ENCODE results near the gene KNTC1. TPM values are rescaled to one million over a fixed set of nuclear protein-coding genes. Genes with fewer than 3 reads are reported as not detected.
"Not testable (repeated sequence)": the region's sequence is repeated elsewhere in the genome, so short reads cannot be mapped to it uniquely, and the experiment has no call there.

KNTC1 gene
- total RNA-seq, 4 donors from 2014 or later = 21.3 to 80.0 (median 28.2) TPM

GRCh38 chr12:122571821-122572220 lies 44.8 kb downstream of the KNTC1 start:
- Histone ChIP-seq H3K9me3 (no peaks in the 10 kb centered on the region), H3K4me3 (no peak overlapping the region), H3K27ac (no peak overlapping the region), H3K27me3 (no peaks in the 10 kb centered on the region), H3K4me1 (no peaks in the 10 kb centered on the region), H3K36me3 (peaks cover 0 to 35% (median 0%) of the 10 kb centered on the region in 3 donors)
- no peak for DNase-seq
- no peak for TF ChIP-seq POLR2A (IDR thresholded peaks at IDR 0.05)
- no peak for TF ChIP-seq CTCF (IDR thresholded peaks at IDR 0.05)

- H3K4me3 ChIP-seq, H3K9me3 ChIP-seq, H3K4me1 ChIP-seq, DNase-seq, H3K36me3 ChIP-seq, H3K27me3 ChIP-seq, H3K27ac ChIP-seq: not testable (repeated sequence)
These were observed 56.2 kb downstream of the KNTC1 start for GRCh38 chr12:122583294-122583693.

- Histone ChIP-seq H3K36me3 (peaks cover 0 to 8% (median 0%) of the 10 kb centered on the region in 3 donors), H3K27ac (no peak overlapping the region), H3K27me3 (no peaks in the 10 kb centered on the region), H3K9me3 (no peaks in the 10 kb centered on the region), H3K4me3 (no peak overlapping the region), H3K4me1 (no peaks in the 10 kb centered on the region)
- no peak for TF ChIP-seq CTCF (IDR thresholded peaks at IDR 0.05)
- no peak for DNase-seq
These were observed 57.3 kb downstream of the KNTC1 start for GRCh38 chr12:122584177-122584863.

- TF ChIP-seq CTCF (IDR thresholded peaks at IDR 0.05) (no peak), POLR2A (IDR thresholded peaks at IDR 0.05) (no peak)
- Histone ChIP-seq H3K9me3 (no peaks in the 10 kb centered on the region), H3K27me3 (no peaks in the 10 kb centered on the region), H3K27ac (no peak overlapping the region), H3K4me3 (no peak overlapping the region), H3K36me3 (peaks cover 0 to 22% (median 0%) of the 10 kb centered on the region in 3 donors), H3K4me1 (no peaks in the 10 kb centered on the region)
- no peak for DNase-seq
These were observed 63.9 kb downstream of the KNTC1 start for GRCh38 chr12:122590990-122591389.

GRCh38 chr12:122591966-122592365 lies 64.9 kb downstream of the KNTC1 start:
- H3K4me3 ChIP-seq, H3K9me3 ChIP-seq, H3K4me1 ChIP-seq, DNase-seq, H3K27ac ChIP-seq, H3K27me3 ChIP-seq: not testable (repeated sequence)
- H3K36me3 ChIP-seq = peaks cover 0 to 22% (median 0%) of the 10 kb centered on the region in 3 donors

GRCh38 chr12:122592543-122592942 lies 65.5 kb downstream of the KNTC1 start:
- H3K4me3 ChIP-seq, H3K4me1 ChIP-seq, H3K27ac ChIP-seq, DNase-seq, H3K9me3 ChIP-seq, H3K27me3 ChIP-seq: not testable (repeated sequence)
- peaks cover 0 to 22% (median 0%) of the 10 kb centered on the region in 3 donors for H3K36me3 ChIP-seq

GRCh38 chr12:122593910-122594309 lies 66.9 kb downstream of the KNTC1 start:
- no peak for TF ChIP-seq CTCF (IDR thresholded peaks at IDR 0.05)
- TF ChIP-seq POLR2A (IDR thresholded peaks at IDR 0.05) = no peak
- H3K27ac ChIP-seq = no peak overlapping the region
- H3K4me1 ChIP-seq = no peaks in the 10 kb centered on the region
- no peak for DNase-seq
- peaks cover 0 to 22% (median 0%) of the 10 kb centered on the region in 3 donors for H3K36me3 ChIP-seq
- no peaks in the 10 kb centered on the region for H3K27me3 ChIP-seq
- H3K9me3 ChIP-seq = no peaks in the 10 kb centered on the region
- no peak overlapping the region for H3K4me3 ChIP-seq
